Vagina (tissue), 2 donors: ENCODE results near the gene ATXN10.
"Not testable (repeated sequence)": the region's sequence is repeated elsewhere in the genome, so short reads cannot be mapped to it uniquely, and the experiment has no call there.

Source experiments
- POLR2A ChIP-seq, 2 donors: fragments of 450-650 bp; IDR thresholded peaks; one replicate each; pipeline ENCODE4 v1.6.1; 2017; ENCODE audit warnings: antibody characterized with exemption in 2 of 2, mild to moderate bottlenecking in 2 of 2, moderate library complexity in 2 of 2
- POLR2AphosphoS5 ChIP-seq, 2 donors: sonication (generic); formaldehyde crosslinking; IDR thresholded peaks; one replicate each; pipeline ENCODE4 v1.9.0; 2017; ENCODE audit warnings: antibody characterized with exemption in 2 of 2, mild to moderate bottlenecking in 2 of 2, low read depth in 1 of 2; ENCODE audit not compliant: insufficient read depth in 1 of 2
- TF ChIP-seq, protein P1 (sequence below), 3 experiments: fragments of 450-650 bp in 2 of 3; fragments of 200-600 bp in 1 of 3; sonication (generic) in 1 of 3; IDR thresholded peaks; one replicate each; pipeline ENCODE4 v1.5.1; 2017 to 2019; ENCODE audit warnings: antibody characterized with exemption in 3 of 3, mild to moderate bottlenecking in 2 of 3, moderate library complexity in 2 of 3

DNA sequence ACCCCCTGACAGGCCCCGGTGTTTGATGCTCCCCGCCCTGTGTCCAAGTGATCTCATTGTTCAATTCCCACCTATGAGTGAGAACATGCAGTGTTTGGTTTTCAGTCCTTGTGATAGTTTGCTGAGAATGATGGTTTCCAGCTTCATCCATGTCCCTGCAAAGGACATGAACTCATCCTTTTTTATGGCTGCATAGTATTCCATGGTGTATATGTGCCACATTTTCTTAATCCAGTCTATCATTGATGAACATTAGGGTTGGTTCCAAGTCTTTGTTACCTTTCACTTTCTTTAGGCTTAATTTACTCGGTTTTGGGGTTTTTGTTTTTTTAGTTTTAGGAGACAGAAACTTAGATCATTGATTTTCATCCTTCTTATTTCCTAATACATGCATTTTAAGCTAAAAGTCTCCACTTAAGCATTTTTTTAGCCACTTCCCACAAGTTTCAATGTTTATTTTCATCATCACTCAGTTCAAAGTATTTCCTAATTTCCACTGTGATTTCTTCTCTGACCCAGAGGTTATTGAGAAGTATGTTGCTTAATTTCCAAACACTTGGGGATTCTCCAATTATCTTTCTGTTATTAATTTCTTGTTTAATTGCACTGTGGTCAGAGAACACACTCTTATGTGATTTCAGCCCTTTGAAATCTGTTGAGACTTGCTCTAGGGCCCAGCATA is 48.0 kb upstream of the ATXN10 start:
- not testable (repeated sequence) for TF ChIP-seq POLR2A (IDR thresholded peaks at IDR 0.05); POLR2AphosphoS5 (IDR thresholded peaks at IDR 0.05; ENCODE audit: insufficient read depth in 1 of 2, low read depth in 1 of 2)
- TF ChIP-seq, protein P1, sequence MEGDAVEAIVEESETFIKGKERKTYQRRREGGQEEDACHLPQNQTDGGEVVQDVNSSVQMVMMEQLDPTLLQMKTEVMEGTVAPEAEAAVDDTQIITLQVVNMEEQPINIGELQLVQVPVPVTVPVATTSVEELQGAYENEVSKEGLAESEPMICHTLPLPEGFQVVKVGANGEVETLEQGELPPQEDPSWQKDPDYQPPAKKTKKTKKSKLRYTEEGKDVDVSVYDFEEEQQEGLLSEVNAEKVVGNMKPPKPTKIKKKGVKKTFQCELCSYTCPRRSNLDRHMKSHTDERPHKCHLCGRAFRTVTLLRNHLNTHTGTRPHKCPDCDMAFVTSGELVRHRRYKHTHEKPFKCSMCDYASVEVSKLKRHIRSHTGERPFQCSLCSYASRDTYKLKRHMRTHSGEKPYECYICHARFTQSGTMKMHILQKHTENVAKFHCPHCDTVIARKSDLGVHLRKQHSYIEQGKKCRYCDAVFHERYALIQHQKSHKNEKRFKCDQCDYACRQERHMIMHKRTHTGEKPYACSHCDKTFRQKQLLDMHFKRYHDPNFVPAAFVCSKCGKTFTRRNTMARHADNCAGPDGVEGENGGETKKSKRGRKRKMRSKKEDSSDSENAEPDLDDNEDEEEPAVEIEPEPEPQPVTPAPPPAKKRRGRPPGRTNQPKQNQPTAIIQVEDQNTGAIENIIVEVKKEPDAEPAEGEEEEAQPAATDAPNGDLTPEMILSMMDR (IDR thresholded peaks at IDR 0.05): not testable (repeated sequence)
